Liver (tissue), 9 donors: ENCODE data around the gene CD8B2. TPM values are rescaled to one million over a fixed set of nuclear protein-coding genes. Genes with fewer than 3 reads are reported as not detected.

Experiments used
- DNase-seq: peaks from one replicate; pipeline ENCODE4 v3.0.0-alpha.2; 2017; ENCODE audit warnings: low spot score
- H3K27ac ChIP-seq, 2 donors: one replicate each; pipeline ENCODE4 v1.7.0; 2013; ENCODE audit warnings: inconsistent platforms in 2 of 2, low read length in 2 of 2, control low read depth in 1 of 2, low read depth in 1 of 2, mild to moderate bottlenecking in 1 of 2
- H3K27me3 ChIP-seq, 4 donors: one replicate each; pipeline versions ENCODE4 v1.6.1 to v1.7.0; 2013; ENCODE audit warnings: low read length in 3 of 4, inconsistent platforms in 1 of 4, mild to moderate bottlenecking in 1 of 4, moderate library complexity in 1 of 4; ENCODE audit not compliant: control insufficient read depth in 4 of 4, insufficient read depth in 4 of 4
- H3K36me3 ChIP-seq, 4 donors: one replicate each; pipeline versions ENCODE4 v1.6.1 to v1.7.0; 2013; ENCODE audit warnings: low read length in 3 of 4, mild to moderate bottlenecking in 3 of 4, low read depth in 1 of 4, moderate library complexity in 1 of 4; ENCODE audit not compliant: control insufficient read depth in 4 of 4, insufficient read depth in 3 of 4
- H3K4me1 ChIP-seq, 4 donors: one replicate each; pipeline versions ENCODE4 v1.6.1 to v1.7.0; 2013; ENCODE audit warnings: low read length in 3 of 4, mild to moderate bottlenecking in 3 of 4, moderate library complexity in 1 of 4; ENCODE audit not compliant: control insufficient read depth in 4 of 4, insufficient read depth in 4 of 4
- H3K4me3 ChIP-seq, 3 donors: one replicate each; pipeline versions ENCODE4 v1.6.1 to v1.7.0; 2013; ENCODE audit warnings: low read length in 3 of 3, control low read depth in 1 of 3, low read depth in 1 of 3, mild to moderate bottlenecking in 1 of 3
- H3K9ac ChIP-seq, 2 donors: one replicate each; pipeline ENCODE4 v1.7.0; 2013; ENCODE audit warnings: low read length in 2 of 2, mild to moderate bottlenecking in 2 of 2, moderate library complexity in 2 of 2, control low read depth in 1 of 2, low read depth in 1 of 2
- H3K9me3 ChIP-seq, 4 donors: one replicate each; pipeline versions ENCODE4 v1.6.1 to v1.7.0; 2013; ENCODE audit warnings: low read length in 3 of 4; ENCODE audit not compliant: control insufficient read depth in 4 of 4
- EGR1 ChIP-seq, 2 donors: IDR thresholded peaks; 2 replicates each; pipeline ENCODE4 v1.6.1; 2016 to 2018; ENCODE audit warnings: antibody characterized with exemption in 2 of 2, low read depth in 2 of 2
- FOXA1 ChIP-seq: IDR thresholded peaks from 2 replicates; pipeline ENCODE4 v1.6.1; 2016; ENCODE audit warnings: antibody characterized with exemption
- FOXA2 ChIP-seq: IDR thresholded peaks from 2 replicates; pipeline ENCODE4 v1.6.1; 2016; ENCODE audit warnings: antibody characterized with exemption
- GABPA ChIP-seq, 2 donors: IDR thresholded peaks in 1 of 2; conservative IDR thresholded peaks in 1 of 2; 2 replicates each; pipeline ENCODE4 v1.6.1; 2016; ENCODE audit warnings: antibody characterized with exemption in 2 of 2, mild to moderate bottlenecking in 1 of 2, moderate library complexity in 1 of 2
- HNF4A ChIP-seq, 2 donors: conservative IDR thresholded peaks; 2 replicates each; pipeline ENCODE4 v1.6.1; 2016; ENCODE audit warnings: antibody characterized with exemption in 2 of 2, mild to moderate bottlenecking in 2 of 2
- HNF4G ChIP-seq: IDR thresholded peaks from 2 replicates; pipeline ENCODE4 v1.6.1; 2016; ENCODE audit warnings: antibody characterized with exemption
- JUND ChIP-seq, 2 donors: IDR thresholded peaks; 2 replicates each; pipeline ENCODE4 v1.6.1; 2016; ENCODE audit warnings: antibody characterized with exemption in 2 of 2
- MAX ChIP-seq: IDR thresholded peaks from 2 replicates; pipeline ENCODE4 v1.6.1; 2016; ENCODE audit warnings: antibody characterized with exemption
- NR2F2 ChIP-seq: IDR thresholded peaks from 2 replicates; pipeline ENCODE4 v1.6.1; 2016; ENCODE audit warnings: antibody characterized with exemption
- RAD21 ChIP-seq, 2 donors: IDR thresholded peaks; 2 replicates each; pipeline ENCODE4 v1.6.1; 2016; ENCODE audit warnings: antibody characterized with exemption in 2 of 2, mild to moderate bottlenecking in 2 of 2
- REST ChIP-seq: IDR thresholded peaks from 2 replicates; pipeline ENCODE4 v1.6.1; 2016; ENCODE audit warnings: antibody characterized with exemption, mild to moderate bottlenecking
- RXRA ChIP-seq, 2 donors: IDR thresholded peaks; 2 replicates each; pipeline ENCODE4 v1.6.1; 2017 to 2018; ENCODE audit warnings: antibody characterized with exemption in 2 of 2, mild to moderate bottlenecking in 1 of 2
- SP1 ChIP-seq: IDR thresholded peaks from 2 replicates; pipeline ENCODE4 v1.6.1; 2018; ENCODE audit warnings: antibody characterized with exemption, mild to moderate bottlenecking
- TAF1 ChIP-seq: conservative IDR thresholded peaks from 2 replicates; pipeline ENCODE4 v1.6.1; 2016; ENCODE audit warnings: antibody characterized with exemption, mild to moderate bottlenecking
- YY1 ChIP-seq: IDR thresholded peaks from 2 replicates; pipeline ENCODE4 v1.6.1; 2016; ENCODE audit warnings: antibody characterized with exemption, mild to moderate bottlenecking
- ZBTB33 ChIP-seq: IDR thresholded peaks from 2 replicates; pipeline ENCODE4 v1.6.1; 2016; ENCODE audit warnings: antibody characterized with exemption
- WGBS: extraction: QIAGEN DNeasy Blood & Tissue Kit; methylation state at CpG from one replicate; pipeline ENCODE4 v1.1.7; 2013; 5-methylcytosine and 5-hydroxymethylcytosine counted together
- polyA plus RNA-seq, 2 donors: library from polyadenylated mRNA; stranded (reverse) in 1 of 2; unstranded in 1 of 2; fragments of 200-250 nt in 1 of 2; fragments of >200 nt in 1 of 2; fragmentation: Nextera tagmentation in 1 of 2; extraction: Ambion mirVana in 1 of 2; gene quantifications; one replicate each; pipeline versions ENCODE4 v1.2.1 to v1.2.3, GENCODE V29; 2013 to 2015
- total RNA-seq, 2 donors: library from RNA; depleted of rRNA; stranded (reverse); fragments of >200 nt; gene quantifications; one replicate each; pipeline ENCODE4 v1.2.3, GENCODE V29; 2014
- TF ChIP-seq, protein P1 (sequence below): fragments of 150-350 bp; IDR thresholded peaks from 2 replicates; pipeline ENCODE4 v1.5.1; 2017; ENCODE audit warnings: improper control_type of control experiment, low read depth, low read length; ENCODE audit not compliant: missing input control
- TF ChIP-seq, protein P2 (sequence below): IDR thresholded peaks from 2 replicates; pipeline ENCODE4 v1.6.1; 2016; ENCODE audit warnings: antibody characterized with exemption
- donor health status: healthy.
- donor health status: healthy.
- donor health status: healthy.
- donor health status: healthy.
- donor health status: healthy.

CD8B2 gene
- total and polyA plus RNA-seq, 4 donors, result under 0.01 to 0.05 TPM; not detected in 2

DNA sequence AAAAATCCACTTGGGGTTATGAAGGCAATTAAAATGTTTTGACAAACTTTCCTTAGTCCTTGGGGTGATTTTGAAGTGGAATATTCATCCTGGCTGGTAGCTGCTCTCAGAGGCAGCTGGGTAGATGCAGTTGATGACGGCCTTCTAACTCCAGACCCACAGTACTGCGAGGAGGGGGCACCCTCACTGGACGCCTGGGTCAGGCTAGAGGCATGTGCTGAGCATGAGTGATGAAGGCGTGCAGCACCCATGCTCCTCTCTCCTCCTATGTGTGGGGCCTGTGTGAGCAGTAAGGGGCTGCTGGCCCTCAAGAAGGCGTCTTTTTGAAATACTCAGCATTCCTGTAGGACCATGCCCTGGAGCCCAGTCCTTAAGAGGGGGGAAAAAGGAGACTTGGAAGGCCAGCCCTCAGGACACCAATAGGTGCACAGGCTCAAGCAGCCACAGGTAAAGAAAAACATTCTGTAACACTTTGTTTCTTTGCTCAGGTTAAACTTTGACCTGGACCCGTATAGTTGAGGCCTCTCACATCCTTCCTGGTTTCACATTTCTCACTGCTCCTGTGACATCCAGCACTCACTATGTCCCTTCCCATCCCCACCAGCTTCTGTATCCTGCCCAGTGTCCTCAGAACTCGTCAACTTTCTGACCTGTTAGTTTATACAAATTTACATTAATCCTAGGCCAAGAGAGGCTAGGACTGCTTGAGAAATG is 64.4 kb downstream of the CD8B2 start:
- no peak overlapping the region for H3K27ac ChIP-seq
- WGBS, result 59% methylated on average over 7 of the region's 7 CpGs

DNA sequence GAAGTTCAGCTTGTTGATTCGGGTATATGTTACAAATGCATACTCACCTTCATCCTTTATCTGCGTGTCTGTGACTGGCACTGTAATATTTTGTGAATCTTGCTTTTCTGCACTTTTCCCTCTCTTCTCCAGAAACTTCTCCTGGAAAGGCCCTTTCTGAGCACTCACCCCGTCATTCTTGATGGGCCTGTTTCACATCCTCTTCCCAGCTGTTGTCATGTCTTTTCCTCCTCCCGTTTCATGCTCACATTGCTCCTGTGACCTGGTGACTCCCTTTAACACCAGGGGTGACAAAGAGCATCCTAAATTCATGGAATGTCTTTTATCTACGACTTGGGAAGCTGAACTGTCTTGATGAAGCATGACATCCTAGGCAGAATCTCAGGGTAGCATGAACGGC is 65.8 kb downstream of the CD8B2 start:
- no peak for TF ChIP-seq MAX
- TF ChIP-seq ZBTB33, result no peak
- no peak for TF ChIP-seq TAF1
- TF ChIP-seq FOXA1, result no peak
- TF ChIP-seq REST, result no peak
- TF ChIP-seq, protein P1, sequence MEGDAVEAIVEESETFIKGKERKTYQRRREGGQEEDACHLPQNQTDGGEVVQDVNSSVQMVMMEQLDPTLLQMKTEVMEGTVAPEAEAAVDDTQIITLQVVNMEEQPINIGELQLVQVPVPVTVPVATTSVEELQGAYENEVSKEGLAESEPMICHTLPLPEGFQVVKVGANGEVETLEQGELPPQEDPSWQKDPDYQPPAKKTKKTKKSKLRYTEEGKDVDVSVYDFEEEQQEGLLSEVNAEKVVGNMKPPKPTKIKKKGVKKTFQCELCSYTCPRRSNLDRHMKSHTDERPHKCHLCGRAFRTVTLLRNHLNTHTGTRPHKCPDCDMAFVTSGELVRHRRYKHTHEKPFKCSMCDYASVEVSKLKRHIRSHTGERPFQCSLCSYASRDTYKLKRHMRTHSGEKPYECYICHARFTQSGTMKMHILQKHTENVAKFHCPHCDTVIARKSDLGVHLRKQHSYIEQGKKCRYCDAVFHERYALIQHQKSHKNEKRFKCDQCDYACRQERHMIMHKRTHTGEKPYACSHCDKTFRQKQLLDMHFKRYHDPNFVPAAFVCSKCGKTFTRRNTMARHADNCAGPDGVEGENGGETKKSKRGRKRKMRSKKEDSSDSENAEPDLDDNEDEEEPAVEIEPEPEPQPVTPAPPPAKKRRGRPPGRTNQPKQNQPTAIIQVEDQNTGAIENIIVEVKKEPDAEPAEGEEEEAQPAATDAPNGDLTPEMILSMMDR, result no peak
- TF ChIP-seq HNF4G, result no peak
- TF ChIP-seq, protein P2, sequence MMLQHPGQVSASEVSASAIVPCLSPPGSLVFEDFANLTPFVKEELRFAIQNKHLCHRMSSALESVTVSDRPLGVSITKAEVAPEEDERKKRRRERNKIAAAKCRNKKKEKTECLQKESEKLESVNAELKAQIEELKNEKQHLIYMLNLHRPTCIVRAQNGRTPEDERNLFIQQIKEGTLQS, result no peak
- no peak for TF ChIP-seq RXRA (IDR thresholded peaks at IDR 0.05)
- TF ChIP-seq GABPA (IDR thresholded peaks at IDR 0.05 in 1 of 2, conservative IDR thresholded peaks at IDR 0.05 in 1 of 2), result no peak
- TF ChIP-seq RAD21 (IDR thresholded peaks at IDR 0.05), result no peak
- no peak for TF ChIP-seq SP1
- TF ChIP-seq YY1, result no peak
- no peak for TF ChIP-seq JUND (IDR thresholded peaks at IDR 0.05)
- TF ChIP-seq HNF4A (conservative IDR thresholded peaks at IDR 0.05), result no peak
- no peak for TF ChIP-seq NR2F2
- no peak for TF ChIP-seq FOXA2
- TF ChIP-seq EGR1 (IDR thresholded peaks at IDR 0.05; ENCODE audit: low read depth in 2 of 2), result no peak
- 80% methylated on average over 6 of the region's 6 CpGs for WGBS
- H3K27ac ChIP-seq, result no peak overlapping the region
- no peak overlapping the region for H3K4me3 ChIP-seq
- H3K27me3 ChIP-seq, result no peaks in the 10 kb centered on the region
- H3K36me3 ChIP-seq, result no peaks in the 10 kb centered on the region
- DNase-seq, result no peak
- H3K4me1 ChIP-seq, result peaks cover 0 to 2% (median 0%) of the 10 kb centered on the region in 4 donors
- no peaks in the 10 kb centered on the region for H3K9me3 ChIP-seq
- no peak overlapping the region for H3K9ac ChIP-seq

More for the DNA sequence above, 64.4 kb downstream of the CD8B2 start:
- Histone ChIP-seq H3K9me3 (no peaks in the 10 kb centered on the region), H3K27me3 (no peaks in the 10 kb centered on the region), H3K4me1 (peaks cover 0 to 2% (median 0%) of the 10 kb centered on the region in 4 donors), H3K36me3 (no peaks in the 10 kb centered on the region), H3K9ac (no peak overlapping the region), H3K4me3 (no peak overlapping the region)
- no peak for DNase-seq
- TF ChIP-seq SP1, result no peak
- TF ChIP-seq HNF4G, result no peak
- no peak for TF ChIP-seq EGR1 (IDR thresholded peaks at IDR 0.05; ENCODE audit: low read depth in 2 of 2)
- no peak for TF ChIP-seq YY1
- TF ChIP-seq HNF4A (conservative IDR thresholded peaks at IDR 0.05), result no peak
- TF ChIP-seq TAF1, result no peak
- TF ChIP-seq RAD21 (IDR thresholded peaks at IDR 0.05), result no peak
- TF ChIP-seq JUND (IDR thresholded peaks at IDR 0.05), result no peak
- no peak for TF ChIP-seq ZBTB33
- TF ChIP-seq FOXA2, result no peak
- TF ChIP-seq FOXA1, result no peak
